Activated T-cell treated with anti-CD3 and anti-CD28 coated beads, Interleukin-2, amount 50 U/mL, for 72 hours (primary cell): ENCODE data around the gene LKAAEAR1. TPM values are rescaled to one million over a fixed set of nuclear protein-coding genes. Genes with fewer than 3 reads are reported as not detected.
A peak's percentile ranks its signal among the peaks of the same experiment; 100 is the strongest.

Experiments
- ATAC-seq, 2 donors: fragments of 150-1000 bp; cut with Tn5 transposase; replicated peaks in 1 of 2; 2 replicates each; pipeline ENCODE4 v1.10.0; 2021; ENCODE audit warnings: moderate library complexity in 2 of 2, mild to moderate bottlenecking in 1 of 2
- DNase-seq, 2 donors: peaks; one replicate each; pipeline ENCODE4 v3.0.0; 2021 to 2022; ENCODE audit warnings: mixed read lengths in 1 of 2
- H3K27ac Mint-ChIP-seq: one replicate; pipeline ENCODE4 v1.8.0; 2022; ENCODE audit warnings: mild to moderate bottlenecking, moderate library complexity, mixed read lengths
- H3K27me3 Mint-ChIP-seq: one replicate; pipeline ENCODE4 v1.8.0; 2022; ENCODE audit warnings: low read depth, mixed read lengths
- H3K36me3 Mint-ChIP-seq, 2 donors: one replicate each; pipeline ENCODE4 v1.8.0; 2022; ENCODE audit warnings: mixed read lengths in 2 of 2, mild to moderate bottlenecking in 1 of 2; ENCODE audit not compliant: insufficient read depth in 2 of 2
- H3K4me1 Mint-ChIP-seq: one replicate; pipeline ENCODE4 v1.8.0; 2022; ENCODE audit warnings: low read depth, mixed read lengths
- H3K4me3 Mint-ChIP-seq, 2 donors: one replicate each; pipeline ENCODE4 v1.8.0; 2022; ENCODE audit warnings: mild to moderate bottlenecking in 2 of 2, mixed read lengths in 2 of 2, moderate library complexity in 2 of 2
- H3K9me3 Mint-ChIP-seq, 2 donors: one replicate each; pipeline ENCODE4 v1.8.0; 2022; ENCODE audit warnings: mixed read lengths in 2 of 2
- total RNA-seq, 2 donors: library from RNA; stranded (reverse); gene quantifications; one replicate each; pipeline ENCODE4 v1.2.3, GENCODE V29; 2022

Gene LKAAEAR1
- total RNA-seq, 2 donors from 2014 or later, result 0.29 TPM; not detected in 1

GRCh38 chr20:64049060-64049877 lies 34.9 kb downstream of the LKAAEAR1 start, which contains the start of gene SOX18:
SOX18 (minus strand) TSS chr20:64049639; CDS start chr20:64049516, 123 bp downstream.
- peak within 1 kb of the TSS; percentile 47 to 79 for H3K4me3 Mint-ChIP-seq
- no peak within 1 kb of the TSS for H3K27ac Mint-ChIP-seq
- ATAC-seq (peak; percentile 72 to 80), DNase-seq (peak; percentile 64 to 72)
- no peaks in the 10 kb centered on the region for H3K9me3 Mint-ChIP-seq
- H3K36me3 Mint-ChIP-seq, result no peaks in the 10 kb centered on the region
- peaks cover 4% of the 10 kb centered on the region for H3K4me1 Mint-ChIP-seq
- H3K27me3 Mint-ChIP-seq, result peaks cover 36% of the 10 kb centered on the region

DNA sequence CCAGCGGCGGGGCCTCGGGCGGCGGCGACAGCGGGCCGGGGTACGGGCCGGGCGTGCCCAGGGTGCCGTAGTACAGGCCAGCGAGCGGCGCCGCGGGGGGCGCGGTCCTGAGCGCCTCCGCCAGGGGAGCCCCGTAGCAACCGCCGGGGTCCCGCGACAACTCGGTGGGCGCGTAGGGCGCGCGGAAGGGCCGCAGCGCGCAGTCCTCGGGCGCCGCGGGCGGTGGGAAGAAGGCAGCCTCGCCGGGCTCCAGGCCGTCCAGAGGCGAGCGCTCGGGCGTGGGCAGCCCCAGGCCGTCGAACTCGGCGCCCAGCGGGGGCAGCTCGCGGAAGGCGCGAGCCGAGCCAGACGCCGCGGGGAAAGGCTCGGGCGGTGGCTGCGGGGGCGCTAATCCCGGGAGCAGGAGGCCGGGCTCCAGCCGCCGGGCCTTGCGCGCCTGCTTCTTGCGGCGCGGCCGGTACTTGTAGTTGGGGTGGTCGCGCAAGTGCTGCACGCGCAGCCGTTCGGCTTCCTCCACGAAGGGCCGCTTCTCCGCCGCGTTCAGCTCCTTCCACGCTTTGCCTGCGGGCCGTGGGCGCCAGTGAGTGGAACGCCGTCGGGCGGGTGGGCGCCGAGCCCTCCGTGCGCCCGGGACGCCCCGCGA lies 35.7 kb downstream of the LKAAEAR1 start:
- ATAC-seq (peak; percentile 18 to 19), DNase-seq (no peak)

DNA sequence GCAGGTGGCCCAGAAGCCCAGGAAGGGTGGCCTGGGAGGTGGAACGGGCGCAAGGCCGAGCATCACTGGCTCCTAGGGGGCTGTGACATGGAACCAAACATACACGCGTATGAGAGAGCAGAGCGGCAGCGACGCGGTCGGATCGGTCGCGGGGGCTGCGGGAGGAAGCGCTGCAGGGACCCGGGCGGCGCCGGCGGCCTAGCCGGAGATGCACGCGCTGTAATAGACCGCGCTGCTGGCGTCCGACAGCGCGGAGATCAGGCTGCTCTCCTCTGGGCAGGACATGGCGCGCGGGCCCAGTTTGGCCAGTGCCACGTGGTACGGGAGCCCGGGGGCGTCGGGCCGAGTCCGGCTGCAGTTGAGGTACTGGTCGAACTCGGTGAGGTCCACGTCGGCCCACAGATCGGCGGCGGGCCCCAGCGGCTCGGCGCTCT lies 36.2 kb downstream of the LKAAEAR1 start:
- ATAC-seq, result no peak
- DNase-seq, result no peak
- no peak overlapping the region for H3K27ac Mint-ChIP-seq
- peak overlapping the region; percentile 30 to 56 for H3K4me3 Mint-ChIP-seq
- H3K4me1 Mint-ChIP-seq, result peaks cover 4% of the 10 kb centered on the region
- H3K36me3 Mint-ChIP-seq, result no peaks in the 10 kb centered on the region
- H3K27me3 Mint-ChIP-seq, result peaks cover 27% of the 10 kb centered on the region
- no peaks in the 10 kb centered on the region for H3K9me3 Mint-ChIP-seq

More for the DNA sequence above, 35.7 kb downstream of the LKAAEAR1 start:
- no peak overlapping the region for H3K27ac Mint-ChIP-seq
- no peaks in the 10 kb centered on the region for H3K36me3 Mint-ChIP-seq
- peaks cover 4% of the 10 kb centered on the region for H3K4me1 Mint-ChIP-seq
- H3K27me3 Mint-ChIP-seq, result peaks cover 33% of the 10 kb centered on the region
- H3K4me3 Mint-ChIP-seq, result no peak overlapping the region
- no peaks in the 10 kb centered on the region for H3K9me3 Mint-ChIP-seq

DNA sequence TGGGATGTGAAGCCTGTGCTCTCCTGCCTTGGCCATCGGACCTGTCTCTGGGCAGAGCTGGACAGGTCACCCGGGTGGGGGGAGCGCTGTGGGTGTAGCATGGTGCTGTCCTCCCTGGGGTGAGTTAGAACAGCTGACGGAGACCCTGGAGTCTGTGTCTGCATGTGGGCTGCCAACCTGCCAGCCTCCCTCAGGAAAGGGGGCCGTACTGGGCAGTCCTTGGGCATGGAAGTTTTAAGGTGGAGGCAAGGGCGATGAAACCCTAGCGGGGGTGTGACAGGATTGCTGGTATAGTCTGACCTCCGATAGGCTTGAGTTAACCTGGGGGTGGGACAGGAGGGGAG lies 37.2 kb downstream of the LKAAEAR1 start:
- ATAC-seq (no peak), DNase-seq (no peak)
- Mint-ChIP-seq H3K27ac (no peak overlapping the region), H3K36me3 (no peaks in the 10 kb centered on the region), H3K4me1 (peaks cover 4% of the 10 kb centered on the region), H3K4me3 (no peak overlapping the region), H3K27me3 (peaks cover 26% of the 10 kb centered on the region), H3K9me3 (no peaks in the 10 kb centered on the region)

DNA sequence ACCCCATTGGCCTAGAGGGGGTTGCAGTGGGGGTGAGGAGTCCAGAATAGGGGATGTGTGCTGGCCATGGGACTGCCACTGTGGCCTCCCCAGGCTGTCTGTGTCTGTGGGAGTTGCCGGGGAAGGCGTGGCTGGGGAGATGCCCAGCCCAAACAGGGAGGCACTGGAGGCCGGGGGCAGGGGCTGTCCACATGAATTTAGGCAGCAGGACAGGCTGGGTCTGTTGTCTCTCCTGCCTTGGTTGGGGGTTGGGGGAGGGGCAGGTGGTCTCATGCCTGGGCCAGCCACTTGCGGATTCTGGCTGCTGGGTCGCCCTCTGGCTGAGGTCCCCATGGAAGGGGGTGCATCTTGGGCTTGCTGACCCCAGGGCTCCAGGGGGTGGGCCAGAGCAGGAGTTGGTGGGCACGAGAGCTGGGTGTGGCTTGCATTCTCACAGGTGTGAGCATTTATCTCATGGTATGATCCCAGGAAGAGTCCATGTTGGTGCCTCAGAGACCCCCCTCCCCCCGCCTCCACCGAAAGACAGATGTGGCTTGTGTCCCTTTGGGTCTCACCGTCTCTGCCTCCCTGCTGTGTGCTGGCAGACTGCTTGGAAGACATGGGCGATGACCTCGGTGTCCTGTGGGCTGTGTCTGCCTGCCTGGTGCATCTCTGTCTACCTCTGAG lies 38.7 kb downstream of the LKAAEAR1 start:
- H3K4me3 Mint-ChIP-seq, result no peak overlapping the region
- DNase-seq (no peak), ATAC-seq (peak in 1 of 2 donors; percentile 10)
- peaks cover 16% of the 10 kb centered on the region for H3K27me3 Mint-ChIP-seq
- H3K27ac Mint-ChIP-seq, result no peak overlapping the region
- no peaks in the 10 kb centered on the region for H3K9me3 Mint-ChIP-seq
- H3K36me3 Mint-ChIP-seq, result no peaks in the 10 kb centered on the region
- H3K4me1 Mint-ChIP-seq, result peaks cover 11% of the 10 kb centered on the region

- no peak for ATAC-seq
Observed at GRCh38 chr20:64044484-64045247, 39.5 kb downstream of the LKAAEAR1 start.

DNA sequence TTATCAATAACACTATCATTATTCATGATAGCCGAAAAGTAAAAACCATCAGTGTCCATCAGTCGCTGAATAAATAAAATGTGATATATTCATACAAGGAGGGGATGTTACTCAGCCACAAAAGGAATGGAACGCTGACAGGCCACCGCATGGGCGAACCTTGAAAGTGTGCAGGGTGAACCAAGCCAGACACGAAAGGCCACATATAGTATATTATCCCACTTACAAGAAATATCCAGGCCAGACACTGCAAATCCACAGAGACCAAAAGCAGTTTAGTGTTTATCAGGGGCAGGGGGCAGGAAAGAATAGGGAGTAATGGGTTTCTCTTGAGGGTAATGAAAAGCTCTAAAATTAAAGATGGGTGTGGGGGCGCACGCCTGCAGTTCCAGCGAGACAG lies 40.4 kb downstream of the LKAAEAR1 start:
- H3K9me3 Mint-ChIP-seq, result no peaks in the 10 kb centered on the region
- H3K4me1 Mint-ChIP-seq, result peaks cover 21% of the 10 kb centered on the region
- no peak for DNase-seq
- H3K27ac Mint-ChIP-seq, result no peak overlapping the region
- no peak for ATAC-seq
- H3K36me3 Mint-ChIP-seq, result no peaks in the 10 kb centered on the region
- peak overlapping the region; percentile 61 to 64 for H3K4me3 Mint-ChIP-seq
- peaks cover 15% of the 10 kb centered on the region for H3K27me3 Mint-ChIP-seq

More at GRCh38 chr20:64044484-64045247, 39.5 kb downstream of the LKAAEAR1 start:
- H3K9me3 Mint-ChIP-seq, result no peaks in the 10 kb centered on the region
- no peak for DNase-seq
- no peaks in the 10 kb centered on the region for H3K36me3 Mint-ChIP-seq
- H3K27ac Mint-ChIP-seq, result no peak overlapping the region
- peaks cover 15% of the 10 kb centered on the region for H3K27me3 Mint-ChIP-seq
- no peak overlapping the region for H3K4me3 Mint-ChIP-seq
- peaks cover 18% of the 10 kb centered on the region for H3K4me1 Mint-ChIP-seq

DNA sequence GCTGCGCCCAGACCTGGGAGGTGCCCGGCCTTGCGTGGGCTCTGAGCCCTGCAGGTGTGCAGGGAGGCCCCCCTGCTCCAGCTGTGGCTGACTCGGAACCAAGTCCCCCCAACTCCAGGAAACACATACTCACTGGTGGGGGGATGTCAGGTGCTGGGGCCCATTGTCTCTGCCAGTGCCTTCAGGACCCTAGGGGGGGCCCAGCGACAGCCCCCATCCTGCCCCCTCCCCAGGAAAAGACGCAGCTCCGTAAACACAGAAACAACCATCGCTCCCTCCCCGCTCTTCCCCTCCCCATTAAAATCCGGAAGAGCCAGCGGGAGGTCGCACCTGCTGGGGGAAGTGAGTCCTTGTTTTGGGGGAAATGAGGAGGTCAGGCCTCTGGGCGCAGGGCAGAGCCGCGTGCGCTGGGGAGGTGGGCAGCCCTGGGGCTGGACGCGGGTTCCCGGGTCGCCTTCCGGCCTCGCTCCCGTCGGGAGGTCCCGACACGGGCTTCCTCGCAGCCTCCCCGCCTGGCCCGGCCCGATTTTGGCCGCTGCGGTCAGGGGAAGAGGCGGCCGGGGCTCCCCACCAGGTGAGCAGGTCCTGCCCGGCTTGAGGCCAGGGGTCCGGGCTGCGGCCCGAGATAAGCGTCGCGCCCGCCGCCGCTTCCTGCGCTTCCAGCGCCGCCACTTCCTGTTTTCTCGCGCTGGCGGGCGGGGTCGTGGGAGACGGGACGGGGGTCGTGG lies 42.0 kb downstream of the LKAAEAR1 start:
- DNase-seq, result peak in 1 of 2 donors; percentile 53
- Mint-ChIP-seq H3K4me3 (peak overlapping the region; percentile 65 to 86), H3K27me3 (peaks cover 11% of the 10 kb centered on the region), H3K36me3 (no peaks in the 10 kb centered on the region), H3K9me3 (no peaks in the 10 kb centered on the region), H3K27ac (peak overlapping the region; percentile 40), H3K4me1 (peaks cover 30% of the 10 kb centered on the region)
- no peak for ATAC-seq

- no peaks in the 10 kb centered on the region for H3K9me3 Mint-ChIP-seq
- DNase-seq (no peak), ATAC-seq (no peak)
- H3K36me3 Mint-ChIP-seq, result no peaks in the 10 kb centered on the region
- peaks cover 34% of the 10 kb centered on the region for H3K4me1 Mint-ChIP-seq
- H3K27ac Mint-ChIP-seq, result no peak overlapping the region
- H3K27me3 Mint-ChIP-seq, result peaks cover 6% of the 10 kb centered on the region
- H3K4me3 Mint-ChIP-seq, result peak overlapping the region; percentile 65 to 86
Observed at GRCh38 chr20:64041781-64042053, 42.5 kb downstream of the LKAAEAR1 start.

DNA sequence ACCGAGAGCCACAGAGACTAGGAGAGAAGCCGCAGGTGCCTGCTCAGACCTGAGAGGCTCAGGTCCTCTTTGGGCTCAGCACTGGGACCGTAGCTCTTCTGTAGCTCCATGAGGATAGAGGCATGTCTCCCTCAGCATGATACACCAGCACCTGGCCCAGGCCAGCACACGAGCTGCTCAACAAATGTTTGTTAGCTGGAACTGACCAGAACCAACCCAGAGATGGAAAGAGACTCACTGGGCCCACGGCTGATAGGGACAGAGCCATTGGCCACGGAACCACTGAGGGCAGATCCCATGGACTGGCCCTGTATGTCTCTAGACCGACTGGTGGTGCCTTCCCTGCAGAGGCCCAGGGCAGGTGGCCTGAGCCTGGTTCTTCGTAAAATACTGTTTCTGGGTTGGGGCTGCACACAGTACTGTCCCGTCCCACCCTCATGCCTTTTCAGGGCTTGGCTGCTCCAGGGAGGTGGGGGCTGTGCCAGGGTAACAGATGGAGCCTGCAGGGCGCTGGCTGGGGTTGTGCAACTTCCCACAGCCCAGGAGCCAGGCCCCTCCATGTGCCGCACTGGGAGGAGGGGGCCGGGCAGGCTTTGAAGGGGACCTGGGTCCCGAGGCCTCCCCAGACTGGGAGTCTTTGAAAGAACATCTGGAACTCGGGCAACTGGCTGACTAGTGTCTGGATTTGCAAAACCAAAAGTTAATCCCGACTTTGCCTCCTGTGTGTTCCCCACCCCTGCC lies 43.0 kb downstream of the LKAAEAR1 start:
- H3K27me3 Mint-ChIP-seq, result peaks cover 1% of the 10 kb centered on the region
- no peaks in the 10 kb centered on the region for H3K36me3 Mint-ChIP-seq
- ATAC-seq (no peak), DNase-seq (no peak)
- H3K4me3 Mint-ChIP-seq, result peak overlapping the region; percentile 65 to 86
- H3K9me3 Mint-ChIP-seq, result no peaks in the 10 kb centered on the region
- H3K27ac Mint-ChIP-seq, result no peak overlapping the region
- H3K4me1 Mint-ChIP-seq, result peaks cover 35% of the 10 kb centered on the region

GRCh38 chr20:64040231-64041039 lies 43.8 kb downstream of the LKAAEAR1 start:
- H3K4me1 Mint-ChIP-seq, result peaks cover 43% of the 10 kb centered on the region
- H3K4me3 Mint-ChIP-seq, result peak overlapping the region; percentile 80 to 88
- H3K36me3 Mint-ChIP-seq, result no peaks in the 10 kb centered on the region
- H3K9me3 Mint-ChIP-seq, result no peaks in the 10 kb centered on the region
- DNase-seq, result no peak
- no peak overlapping the region for H3K27ac Mint-ChIP-seq
- no peak for ATAC-seq
- H3K27me3 Mint-ChIP-seq, result no peaks in the 10 kb centered on the region
